A673 (cell line): ENCODE data around the gene ZC3H18. TPM values are rescaled to one million over a fixed set of nuclear protein-coding genes. Genes with fewer than 3 reads are reported as not detected.

ENCODE experiments used
- BruUV-seq: library from RNA; stranded (reverse); fragments of 400-500 nt; replicated peaks from 2 replicates; lab custom pipeline; 2021; lab: Mats Ljungman, UMichigan
- CTCF ChIA-PET: fragments of 300-600 bp; sonication (Branson Sonifier 250); formaldehyde crosslinking; loops from one replicate; lab custom pipeline; 2022; ENCODE audit warnings: antibody characterized with exemption; lab: Charles Lee
- POLR2A ChIA-PET: fragments of 300-600 bp; sonication (Branson Sonifier 250); formaldehyde crosslinking; loops from one replicate; lab custom pipeline; 2022; ENCODE audit warnings: antibody characterized with exemption; ENCODE audit not compliant: low non-redundant PET; lab: Charles Lee
- DNase-seq: peaks from one replicate; pipeline ENCODE4 v3.0.0-alpha.2; 2015; ENCODE audit warnings: low spot score
- H3K27ac ChIP-seq: fragments of 200-600 bp; sonication (generic); 2 replicates; pipeline ENCODE4 v1.5.1; 2016; ENCODE audit warnings: mixed run types, low read depth, mild to moderate bottlenecking, mixed read lengths, antibody characterized with exemption, low read length; ENCODE audit not compliant: poor library complexity, severe bottlenecking
- H3K27me3 ChIP-seq: fragments of 200-600 bp; sonication (generic); replicated peaks from 2 replicates; pipeline ENCODE4 v1.6.1; 2017; ENCODE audit warnings: mixed run types, low read depth, mild to moderate bottlenecking, mixed read lengths, antibody characterized with exemption, low read length; ENCODE audit not compliant: insufficient read depth, poor library complexity
- H3K36me3 ChIP-seq: fragments of 200-600 bp; sonication (generic); 2 replicates; pipeline ENCODE4 v1.6.1; 2016; ENCODE audit warnings: mixed run types, mild to moderate bottlenecking, mixed read lengths, antibody characterized with exemption, low read length; ENCODE audit not compliant: insufficient read depth, poor library complexity, severe bottlenecking
- H3K4me1 ChIP-seq: fragments of 200-600 bp; sonication (generic); 2 replicates; pipeline ENCODE4 v1.6.1; 2017; ENCODE audit warnings: mixed run types, mild to moderate bottlenecking, mixed read lengths, antibody characterized with exemption, low read length; ENCODE audit not compliant: insufficient read depth, poor library complexity, severe bottlenecking
- H3K4me3 ChIP-seq: fragments of 200-600 bp; sonication (generic); 2 replicates; pipeline ENCODE4 v1.5.1; 2016; ENCODE audit warnings: low read depth, mixed run types, mild to moderate bottlenecking, mixed read lengths, low read length; ENCODE audit not compliant: poor library complexity, severe bottlenecking
- H3K9me3 ChIP-seq: fragments of 200-600 bp; sonication (generic); 2 replicates; pipeline ENCODE4 v1.6.1; 2016; ENCODE audit warnings: mixed run types, low read depth, mild to moderate bottlenecking, mixed read lengths, antibody characterized with exemption, low read length; ENCODE audit not compliant: poor library complexity, severe bottlenecking
- CTCF ChIP-seq: fragments of 300-800, 200-600 bp; sonication (generic); conservative IDR thresholded peaks from 2 replicates; pipeline ENCODE4 v1.5.1; 2017; ENCODE audit warnings: low read depth, mild to moderate bottlenecking, antibody characterized with exemption, low read length, moderate library complexity, mixed read lengths
- EZH2 ChIP-seq: fragments of 200-600 bp; sonication (generic); IDR thresholded peaks from 2 replicates; pipeline ENCODE4 v1.6.1; 2017; ENCODE audit warnings: borderline replicate concordance, low read depth, mild to moderate bottlenecking, mixed read lengths, antibody characterized with exemption, low read length; ENCODE audit not compliant: poor library complexity, severe bottlenecking
- intact Hi-C: fragments of 100-400 bp; cut with micrococcal nuclease; formaldehyde crosslinking; loops from one replicate; pipeline ENCODE4 v1.10.0; 2022; ENCODE audit not compliant: unreplicated experiment
- total RNA-seq: library from RNA; stranded (reverse); gene quantifications from 2 replicates; pipeline ENCODE4 v1.2.3, GENCODE V29; 2021

Gene ZC3H18
- total RNA-seq, 1 experiment from 2014 or later: 83.4 TPM

GRCh38 chr16:88617268-88618031 is 47.2 kb downstream of the ZC3H18 start:
- POLR2A ChIA-PET: no interaction called here
- peak overlapping the region; percentile 13 for H3K27ac ChIP-seq
- no peaks in the 10 kb centered on the region for H3K4me1 ChIP-seq
- H3K36me3 ChIP-seq: peaks cover 18% of the 10 kb centered on the region
- no peak for DNase-seq
- H3K4me3 ChIP-seq: no peak overlapping the region
- CTCF ChIA-PET: no interaction called here
- no TSS peak for BruUV-seq
- intact Hi-C loops: no loop called here
- TF ChIP-seq CTCF (no peak), EZH2 (no peak)
- no peaks in the 10 kb centered on the region for H3K27me3 ChIP-seq
- H3K9me3 ChIP-seq: no peaks in the 10 kb centered on the region

- ChIA-PET POLR2A (no interaction called here), CTCF (no interaction called here)
- Histone ChIP-seq H3K4me3 (no peak overlapping the region), H3K27me3 (no peaks in the 10 kb centered on the region), H3K36me3 (peaks cover 22% of the 10 kb centered on the region), H3K27ac (peak overlapping the region; percentile 47), H3K4me1 (no peaks in the 10 kb centered on the region), H3K9me3 (no peaks in the 10 kb centered on the region)
- no peak for DNase-seq
- intact Hi-C loops: no loop called here
- no peak for TF ChIP-seq EZH2
- no peak for TF ChIP-seq CTCF
- BruUV-seq: no TSS peak
Observed at GRCh38 chr16:88618182-88618955, 48.2 kb downstream of the ZC3H18 start.

- CTCF ChIA-PET: no interaction called here
- Histone ChIP-seq H3K27ac (peak overlapping the region; percentile 47), H3K36me3 (peaks cover 30% of the 10 kb centered on the region), H3K4me3 (no peak overlapping the region), H3K4me1 (no peaks in the 10 kb centered on the region), H3K9me3 (no peaks in the 10 kb centered on the region), H3K27me3 (no peaks in the 10 kb centered on the region)
- BruUV-seq: no TSS peak
- DNase-seq: no peak
- intact Hi-C loops: no loop called here
- POLR2A ChIA-PET: no interaction called here
- no peak for TF ChIP-seq EZH2
- no peak for TF ChIP-seq CTCF
Observed at GRCh38 chr16:88618956-88619667, 48.9 kb downstream of the ZC3H18 start.
